Lower leg skin (tissue), 3 donors: ENCODE data around the gene MET.

Experiments used
- CTCF ChIP-seq, 3 donors: fragments of 450-650 bp; IDR thresholded peaks; one replicate each; pipeline ENCODE4 v1.5.1; 2016; ENCODE audit warnings: antibody characterized with exemption in 3 of 3, mild to moderate bottlenecking in 3 of 3, moderate library complexity in 2 of 3
- POLR2A ChIP-seq, 2 donors: fragments of 450-650 bp; IDR thresholded peaks; one replicate each; pipeline ENCODE4 v1.6.1; 2016 to 2017; ENCODE audit warnings: antibody characterized with exemption in 2 of 2, mild to moderate bottlenecking in 1 of 2, moderate library complexity in 1 of 2

DNA sequence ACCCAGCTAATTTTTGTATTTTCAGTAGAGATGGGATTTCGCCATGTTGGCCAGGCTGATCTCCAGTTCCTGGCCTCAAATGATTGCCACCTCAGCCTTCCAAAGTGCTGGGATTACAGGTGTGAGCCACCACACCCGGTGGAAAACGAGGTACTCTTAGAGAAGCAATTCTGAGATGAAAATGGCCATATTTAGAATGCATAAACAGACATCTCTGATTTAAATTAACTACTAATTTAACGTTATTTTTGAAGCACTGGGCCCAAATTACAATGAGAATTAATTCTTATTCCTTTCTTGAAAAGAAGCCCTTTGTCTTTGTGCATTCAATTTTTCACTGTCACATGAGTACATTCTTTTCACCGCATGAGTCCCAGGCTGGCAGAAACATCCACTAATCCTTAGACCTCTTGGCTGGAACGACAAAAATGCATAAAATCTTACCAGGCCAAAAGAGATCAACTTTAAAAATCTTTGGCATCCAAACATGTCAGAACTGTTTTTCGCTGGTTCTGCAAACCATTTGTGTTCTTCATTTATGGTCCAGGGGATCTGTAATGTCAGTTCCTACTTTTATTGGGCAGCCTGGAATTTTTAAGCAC is 130.2 kb downstream of the MET start:
- TF ChIP-seq CTCF (IDR thresholded peaks at IDR 0.05) (no peak), POLR2A (IDR thresholded peaks at IDR 0.05) (no peak)
